Measurements from ENCODE around the gene NR4A3.

NR4A3 gene

DNA sequence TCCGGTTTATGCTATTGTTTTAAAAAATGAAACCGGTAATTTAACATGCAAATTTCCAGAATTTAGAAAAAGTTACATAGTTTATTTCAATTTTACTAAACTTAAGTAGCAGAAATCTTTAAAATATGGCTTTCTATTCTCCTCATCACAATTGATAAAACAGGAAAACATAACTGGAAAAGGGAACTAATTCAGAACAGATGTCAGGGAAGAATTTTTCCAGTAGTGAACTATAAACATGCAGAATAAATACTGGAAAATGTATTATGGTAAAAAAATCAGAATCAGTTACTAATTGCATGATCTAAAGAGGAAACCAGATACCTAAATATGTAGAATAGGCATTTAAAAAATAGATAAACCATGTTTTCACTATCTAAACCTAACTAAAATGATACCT, 7.3 kb upstream of the NR4A3 start:
- DNase-seq = no peak

GRCh38 chr9:99816392-99816791, 5.3 kb upstream of the NR4A3 start:
- DNase-seq = no peak

DNA sequence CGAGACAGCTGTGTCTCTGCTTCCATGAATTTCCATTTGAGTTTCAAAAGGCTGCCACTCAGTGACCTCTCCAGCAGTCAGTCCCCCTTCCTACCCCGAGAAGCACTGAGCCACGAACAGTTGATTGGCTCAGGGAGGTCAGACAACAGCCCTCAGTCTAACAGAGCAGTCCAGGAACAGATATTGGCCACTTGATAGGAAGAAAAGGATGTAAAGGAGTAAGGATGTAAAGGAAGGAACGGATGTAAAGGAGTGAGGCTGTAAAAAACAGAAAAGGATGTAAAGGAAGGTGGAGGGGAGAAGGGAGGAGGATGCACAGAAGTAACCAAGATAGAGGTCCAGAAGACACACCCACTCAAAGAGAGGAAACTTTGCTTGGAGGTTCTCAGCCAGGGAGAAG, 3.2 kb upstream of the NR4A3 start:
- DNase-seq = peak in 1 of 2 experiments; percentile 55

DNA sequence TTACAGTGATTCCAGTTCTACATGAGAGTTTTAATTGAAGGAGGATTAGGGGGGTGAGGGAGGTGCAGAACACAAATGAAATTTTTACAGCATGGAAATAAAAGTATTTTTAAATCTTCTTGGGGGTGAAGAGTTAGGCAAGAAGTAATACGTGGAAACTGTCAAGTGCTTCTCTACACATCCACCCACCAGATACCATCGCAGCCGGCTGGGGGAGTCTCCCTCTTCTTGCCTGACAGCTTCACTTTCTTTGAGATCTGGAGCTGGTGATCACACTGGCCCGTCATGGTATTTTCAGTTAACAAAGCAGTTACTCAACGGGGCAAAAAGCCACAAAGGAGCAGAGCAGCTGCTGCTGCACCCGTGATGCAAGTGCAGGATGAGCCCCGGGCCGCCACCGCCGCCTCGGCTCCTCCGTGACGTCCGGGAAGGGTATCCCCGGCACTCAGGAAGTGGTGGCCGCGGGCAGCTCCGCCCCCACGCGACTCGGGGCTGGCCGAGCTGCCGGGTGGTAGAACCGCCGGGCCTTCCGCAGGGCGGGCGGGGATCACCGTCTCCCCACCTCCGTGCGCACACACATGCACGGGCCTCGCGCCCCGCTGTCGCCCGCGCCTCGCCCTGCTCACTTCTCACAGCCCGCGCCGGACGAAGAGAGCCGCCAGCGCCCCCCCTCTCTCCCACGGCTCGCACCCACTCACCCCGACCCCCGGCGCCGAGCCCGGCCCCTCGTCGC, 2.4 kb upstream of the NR4A3 start:
- peak; percentile 80 to 84 for DNase-seq

GRCh38 chr9:99819856-99820684, 1.6 kb upstream of the NR4A3 start:
- DNase-seq = peak; percentile 92 to 96

- peak in 1 of 2 experiments; percentile 86 for DNase-seq
These were observed 845 bp upstream of the NR4A3 start for GRCh38 chr9:99820685-99821395.

GRCh38 chr9:99822109-99822805, 572 bp downstream of the NR4A3 start:
- DNase-seq = peak; percentile 65 to 69

- DNase-seq = peak; percentile 26 to 69
These were observed 1.3 kb downstream of the NR4A3 start for GRCh38 chr9:99822806-99823591.

DNA sequence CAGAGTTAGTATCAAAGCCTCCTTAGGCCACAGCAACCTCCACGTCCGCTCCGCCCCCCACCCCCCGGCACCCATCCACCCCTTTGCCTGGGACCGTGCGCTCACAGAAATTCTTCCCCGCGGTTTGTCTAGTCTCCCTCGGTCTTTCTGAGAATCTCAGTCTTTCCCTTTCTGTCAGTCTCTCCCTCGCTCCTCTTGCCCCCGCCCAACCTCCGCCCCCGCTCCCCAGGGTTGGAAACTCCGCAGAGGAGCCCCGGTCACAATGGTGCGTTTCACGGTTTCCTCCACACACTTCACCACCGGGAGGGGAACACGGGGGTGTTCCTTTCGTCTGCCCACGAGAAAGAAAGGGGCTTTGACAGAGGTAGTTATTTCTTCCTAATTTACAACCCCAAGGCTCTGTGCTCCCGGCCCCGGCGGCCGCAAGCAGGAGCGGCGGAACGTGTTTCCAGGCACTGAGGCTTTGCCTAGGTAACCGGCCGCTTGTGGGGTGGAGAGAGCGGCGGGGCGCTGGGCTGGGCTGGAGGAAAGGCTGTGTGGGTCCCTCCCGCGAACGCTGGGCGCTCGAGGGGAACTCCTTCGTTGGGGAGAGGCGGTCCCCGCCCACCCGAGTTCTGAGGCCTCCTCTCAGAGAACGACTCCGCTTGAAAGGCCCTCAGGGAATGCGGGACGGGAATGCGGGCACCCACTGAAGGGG, 2.1 kb downstream of the NR4A3 start:
- peak; percentile 40 to 55 for DNase-seq

GRCh38 chr9:99824378-99825171, 2.9 kb downstream of the NR4A3 start:
- peak; percentile 47 to 75 for DNase-seq

GRCh38 chr9:99825172-99826046, 3.7 kb downstream of the NR4A3 start:
- DNase-seq = no peak

GRCh38 chr9:99826579-99826978, 4.9 kb downstream of the NR4A3 start:
- no peak for DNase-seq

DNA sequence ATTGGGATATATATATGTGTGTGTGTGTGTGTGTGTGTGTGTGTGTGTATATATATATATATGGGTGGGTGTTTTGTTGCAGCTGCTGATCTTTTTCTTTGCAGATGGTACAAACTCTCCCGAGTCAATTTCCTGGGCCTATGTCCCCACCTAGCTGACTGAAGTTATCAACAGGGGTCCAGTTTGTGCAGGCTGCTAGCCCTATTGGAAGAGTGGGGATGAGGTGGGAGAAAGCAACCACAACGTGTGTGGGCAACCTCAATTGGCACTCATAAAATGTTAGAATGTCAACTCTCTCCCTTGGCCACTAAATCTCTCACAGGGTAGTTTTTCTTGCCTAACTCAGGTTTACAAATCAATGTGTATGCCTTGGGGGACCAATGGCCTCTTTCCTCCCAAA, 5.6 kb downstream of the NR4A3 start:
- peak in 1 of 2 experiments; percentile 12 for DNase-seq

DNA sequence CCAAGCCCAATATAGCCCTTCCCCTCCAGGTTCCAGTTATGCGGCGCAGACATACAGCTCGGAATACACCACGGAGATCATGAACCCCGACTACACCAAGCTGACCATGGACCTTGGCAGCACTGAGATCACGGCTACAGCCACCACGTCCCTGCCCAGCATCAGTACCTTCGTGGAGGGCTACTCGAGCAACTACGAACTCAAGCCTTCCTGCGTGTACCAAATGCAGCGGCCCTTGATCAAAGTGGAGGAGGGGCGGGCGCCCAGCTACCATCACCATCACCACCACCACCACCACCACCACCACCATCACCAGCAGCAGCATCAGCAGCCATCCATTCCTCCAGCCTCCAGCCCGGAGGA, 6.3 kb downstream of the NR4A3 start:
- no peak for DNase-seq

DNA sequence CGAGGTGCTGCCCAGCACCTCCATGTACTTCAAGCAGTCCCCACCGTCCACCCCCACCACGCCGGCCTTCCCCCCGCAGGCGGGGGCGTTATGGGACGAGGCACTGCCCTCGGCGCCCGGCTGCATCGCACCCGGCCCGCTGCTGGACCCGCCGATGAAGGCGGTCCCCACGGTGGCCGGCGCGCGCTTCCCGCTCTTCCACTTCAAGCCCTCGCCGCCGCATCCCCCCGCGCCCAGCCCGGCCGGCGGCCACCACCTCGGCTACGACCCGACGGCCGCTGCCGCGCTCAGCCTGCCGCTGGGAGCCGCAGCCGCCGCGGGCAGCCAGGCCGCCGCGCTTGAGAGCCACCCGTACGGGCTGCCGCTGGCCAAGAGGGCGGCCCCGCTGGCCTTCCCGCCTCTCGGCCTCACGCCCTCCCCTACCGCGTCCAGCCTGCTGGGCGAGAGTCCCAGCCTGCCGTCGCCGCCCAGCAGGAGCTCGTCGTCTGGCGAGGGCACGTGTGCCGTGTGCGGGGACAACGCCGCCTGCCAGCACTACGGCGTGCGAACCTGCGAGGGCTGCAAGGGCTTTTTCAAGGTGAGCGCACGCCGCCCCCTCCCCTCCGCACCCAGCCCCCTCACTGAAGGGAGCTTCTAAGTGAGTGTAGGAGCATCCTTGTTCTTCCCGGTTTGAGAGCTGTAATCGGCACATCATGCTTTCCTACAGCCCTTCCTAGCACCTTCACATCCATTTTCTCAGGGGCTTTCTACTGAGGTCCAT, 6.9 kb downstream of the NR4A3 start:
- no peak for DNase-seq

- no peak for DNase-seq
These were observed 10.3 kb downstream of the NR4A3 start for GRCh38 chr9:99831857-99832557.

DNA sequence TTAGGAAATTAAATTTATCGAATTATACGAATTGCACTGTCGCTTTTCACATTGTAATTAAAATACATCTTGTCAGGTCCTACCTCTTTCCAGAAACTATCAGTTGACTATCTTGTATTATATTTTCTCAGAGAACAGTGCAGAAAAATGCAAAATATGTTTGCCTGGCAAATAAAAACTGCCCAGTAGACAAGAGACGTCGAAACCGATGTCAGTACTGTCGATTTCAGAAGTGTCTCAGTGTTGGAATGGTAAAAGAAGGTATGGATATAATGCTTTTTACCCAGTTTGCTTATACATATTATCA, 10.8 kb downstream of the NR4A3 start:
- DNase-seq = no peak

GRCh38 chr9:99833735-99834134, 12.1 kb downstream of the NR4A3 start:
- DNase-seq = no peak
